ENCODE measurements around the gene SAYSD1.

The SAYSD1 gene

DNA sequence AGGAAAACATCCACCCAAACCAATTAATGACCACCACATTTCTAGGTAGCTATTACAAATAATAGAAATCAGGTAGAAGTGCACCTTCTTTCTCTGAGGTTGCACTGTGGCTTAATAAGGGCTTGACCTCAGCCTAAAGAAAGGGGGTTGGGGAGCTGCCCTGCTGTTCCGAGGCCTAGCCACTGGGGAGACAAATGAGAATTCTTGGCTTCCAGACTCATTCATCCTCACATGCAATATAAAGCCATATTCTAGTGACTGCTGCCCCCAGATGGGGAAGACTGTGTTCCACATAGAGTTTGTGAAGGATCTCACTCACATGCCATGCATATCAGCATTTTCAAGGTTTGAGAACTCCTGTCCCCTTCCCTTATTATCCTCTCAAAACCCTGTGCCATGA, 22.9 kb downstream of the SAYSD1 start:
- H3K79me2 ChIP-seq (ENCODE audit: control insufficient read depth, low read length) = no peaks in the 10 kb centered on the region
- H3K36me3 ChIP-seq (ENCODE audit: control insufficient read depth, low read length) = no peaks in the 10 kb centered on the region
- H3K4me1 ChIP-seq (ENCODE audit: control insufficient read depth, low read length) = no peaks in the 10 kb centered on the region
- H4K20me1 ChIP-seq (ENCODE audit: control insufficient read depth, insufficient read depth, low read depth, low read length) = no peaks in the 10 kb centered on the region
- no peaks in the 10 kb centered on the region for H3F3A ChIP-seq (ENCODE audit: control insufficient read depth, insufficient read depth)
- H3K27me3 ChIP-seq (ENCODE audit: control insufficient read depth, low read length) = peaks cover 31% of the 10 kb centered on the region
- no peaks in the 10 kb centered on the region for H3K9me2 ChIP-seq (replicated peaks; ENCODE audit: control insufficient read depth, low read length)
- TF ChIP-seq, protein P1, sequence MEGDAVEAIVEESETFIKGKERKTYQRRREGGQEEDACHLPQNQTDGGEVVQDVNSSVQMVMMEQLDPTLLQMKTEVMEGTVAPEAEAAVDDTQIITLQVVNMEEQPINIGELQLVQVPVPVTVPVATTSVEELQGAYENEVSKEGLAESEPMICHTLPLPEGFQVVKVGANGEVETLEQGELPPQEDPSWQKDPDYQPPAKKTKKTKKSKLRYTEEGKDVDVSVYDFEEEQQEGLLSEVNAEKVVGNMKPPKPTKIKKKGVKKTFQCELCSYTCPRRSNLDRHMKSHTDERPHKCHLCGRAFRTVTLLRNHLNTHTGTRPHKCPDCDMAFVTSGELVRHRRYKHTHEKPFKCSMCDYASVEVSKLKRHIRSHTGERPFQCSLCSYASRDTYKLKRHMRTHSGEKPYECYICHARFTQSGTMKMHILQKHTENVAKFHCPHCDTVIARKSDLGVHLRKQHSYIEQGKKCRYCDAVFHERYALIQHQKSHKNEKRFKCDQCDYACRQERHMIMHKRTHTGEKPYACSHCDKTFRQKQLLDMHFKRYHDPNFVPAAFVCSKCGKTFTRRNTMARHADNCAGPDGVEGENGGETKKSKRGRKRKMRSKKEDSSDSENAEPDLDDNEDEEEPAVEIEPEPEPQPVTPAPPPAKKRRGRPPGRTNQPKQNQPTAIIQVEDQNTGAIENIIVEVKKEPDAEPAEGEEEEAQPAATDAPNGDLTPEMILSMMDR (IDR thresholded peaks at IDR 0.05; ENCODE audit: low read depth, low read length, poor library complexity, severe bottlenecking) = no peak
- no peak for TF ChIP-seq EZH2phosphoT487 (IDR thresholded peaks at IDR 0.05; ENCODE audit: borderline replicate concordance, low read length)
- no peaks in the 10 kb centered on the region for H3K9me3 ChIP-seq (ENCODE audit: control insufficient read depth, insufficient read depth, low read length)
- no peak overlapping the region for H3K27ac ChIP-seq (ENCODE audit: low read depth, low read length)
- no peak overlapping the region for H3K4me2 ChIP-seq (ENCODE audit: low read length)
- H3K4me3 ChIP-seq (ENCODE audit: low read length) = no peak overlapping the region

DNA sequence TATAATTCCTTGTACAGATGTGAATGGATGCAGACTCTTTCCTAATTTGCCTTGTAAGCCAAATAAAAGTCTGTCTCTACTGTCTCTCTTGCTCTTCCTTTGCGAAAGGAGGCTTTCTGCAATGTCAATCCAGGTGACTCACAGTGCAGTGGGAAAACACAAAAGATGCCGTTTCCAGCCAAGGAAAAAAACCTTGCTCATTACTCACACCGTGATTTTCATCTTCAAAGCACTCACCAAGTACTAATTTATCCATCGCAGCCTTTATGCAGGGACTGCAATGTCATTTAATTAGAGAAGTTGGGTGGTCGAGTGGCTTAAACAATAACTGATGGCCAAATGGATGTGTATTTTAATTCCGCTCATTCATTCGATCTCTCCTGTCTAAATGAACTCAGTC, 23.8 kb downstream of the SAYSD1 start:
- no peak overlapping the region for H3K27ac ChIP-seq (ENCODE audit: low read depth, low read length)
- no peaks in the 10 kb centered on the region for H3K36me3 ChIP-seq (ENCODE audit: control insufficient read depth, low read length)
- H3K4me3 ChIP-seq (ENCODE audit: low read length) = no peak overlapping the region
- no peaks in the 10 kb centered on the region for H3F3A ChIP-seq (ENCODE audit: control insufficient read depth, insufficient read depth)
- no peaks in the 10 kb centered on the region for H4K20me1 ChIP-seq (ENCODE audit: control insufficient read depth, insufficient read depth, low read depth, low read length)
- no peaks in the 10 kb centered on the region for H3K9me2 ChIP-seq (replicated peaks; ENCODE audit: control insufficient read depth, low read length)
- TF ChIP-seq, protein P1 (IDR thresholded peaks at IDR 0.05; ENCODE audit: low read depth, low read length, poor library complexity, severe bottlenecking) = no peak
- no peak for TF ChIP-seq EZH2phosphoT487 (IDR thresholded peaks at IDR 0.05; ENCODE audit: borderline replicate concordance, low read length)
- H3K27me3 ChIP-seq (ENCODE audit: control insufficient read depth, low read length) = peaks cover 39% of the 10 kb centered on the region
- H3K4me2 ChIP-seq (ENCODE audit: low read length) = no peak overlapping the region
- no peaks in the 10 kb centered on the region for H3K9me3 ChIP-seq (ENCODE audit: control insufficient read depth, insufficient read depth, low read length)
- H3K79me2 ChIP-seq (ENCODE audit: control insufficient read depth, low read length) = no peaks in the 10 kb centered on the region
- H3K4me1 ChIP-seq (ENCODE audit: control insufficient read depth, low read length) = no peaks in the 10 kb centered on the region

DNA sequence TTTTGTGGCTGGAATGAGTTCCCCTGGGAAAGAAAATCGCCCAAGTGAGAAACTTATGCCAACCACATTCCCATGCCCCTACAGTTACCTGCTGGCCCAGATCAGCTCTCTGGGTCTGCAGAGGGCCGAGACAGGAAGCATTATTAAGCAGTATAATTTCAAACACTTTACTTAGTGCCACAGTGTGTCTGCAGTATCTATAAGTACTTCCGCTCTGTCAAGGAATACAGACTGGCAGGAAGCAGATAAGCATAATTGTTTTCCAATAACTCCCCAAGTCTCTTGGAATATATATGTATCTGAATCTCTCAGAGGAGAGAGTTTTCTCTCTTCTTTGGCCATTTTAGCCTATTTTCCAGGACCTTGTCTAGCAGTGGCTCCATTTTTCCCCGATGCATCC, 24.9 kb downstream of the SAYSD1 start:
- no peak overlapping the region for H3K27ac ChIP-seq (ENCODE audit: low read depth, low read length)
- peaks cover 42% of the 10 kb centered on the region for H3K27me3 ChIP-seq (ENCODE audit: control insufficient read depth, low read length)
- no peaks in the 10 kb centered on the region for H3K9me3 ChIP-seq (ENCODE audit: control insufficient read depth, insufficient read depth, low read length)
- H3F3A ChIP-seq (ENCODE audit: control insufficient read depth, insufficient read depth) = no peaks in the 10 kb centered on the region
- no peaks in the 10 kb centered on the region for H3K4me1 ChIP-seq (ENCODE audit: control insufficient read depth, low read length)
- TF ChIP-seq, protein P1 (IDR thresholded peaks at IDR 0.05; ENCODE audit: low read depth, low read length, poor library complexity, severe bottlenecking) = no peak
- no peak for TF ChIP-seq EZH2phosphoT487 (IDR thresholded peaks at IDR 0.05; ENCODE audit: borderline replicate concordance, low read length)
- H4K20me1 ChIP-seq (ENCODE audit: control insufficient read depth, insufficient read depth, low read depth, low read length) = no peaks in the 10 kb centered on the region
- H3K79me2 ChIP-seq (ENCODE audit: control insufficient read depth, low read length) = no peaks in the 10 kb centered on the region
- H3K9me2 ChIP-seq (replicated peaks; ENCODE audit: control insufficient read depth, low read length) = no peaks in the 10 kb centered on the region
- no peak overlapping the region for H3K4me2 ChIP-seq (ENCODE audit: low read length)
- no peaks in the 10 kb centered on the region for H3K36me3 ChIP-seq (ENCODE audit: control insufficient read depth, low read length)
- no peak overlapping the region for H3K4me3 ChIP-seq (ENCODE audit: low read length)

DNA sequence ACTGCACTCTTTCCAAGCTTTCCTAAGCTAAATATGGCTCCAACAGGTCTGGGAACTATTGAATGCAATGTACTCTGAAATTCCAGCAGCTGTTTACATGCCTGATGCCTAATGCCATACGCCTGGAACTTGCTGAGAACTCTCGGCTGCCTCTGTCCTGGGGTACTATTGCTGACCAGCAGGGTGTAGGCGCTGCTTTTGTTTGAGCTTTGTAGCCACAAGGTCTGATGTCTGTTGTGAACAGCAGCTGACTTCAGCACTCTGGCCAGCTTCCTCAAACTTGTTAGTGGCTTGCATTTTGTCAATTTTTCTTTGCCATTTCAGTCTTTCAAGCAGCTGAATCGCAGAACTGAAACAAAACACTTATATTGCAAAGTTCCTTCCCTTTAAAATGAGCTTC, 26.7 kb downstream of the SAYSD1 start:
- Histone ChIP-seq H3K36me3 (ENCODE audit: control insufficient read depth, low read length) (no peaks in the 10 kb centered on the region), H4K20me1 (ENCODE audit: control insufficient read depth, insufficient read depth, low read depth, low read length) (no peaks in the 10 kb centered on the region), H3K9me3 (ENCODE audit: control insufficient read depth, insufficient read depth, low read length) (no peaks in the 10 kb centered on the region), H3K79me2 (ENCODE audit: control insufficient read depth, low read length) (no peaks in the 10 kb centered on the region), H3K9me2 (replicated peaks; ENCODE audit: control insufficient read depth, low read length) (no peaks in the 10 kb centered on the region), H3K4me3 (ENCODE audit: low read length) (no peak overlapping the region), H3K4me2 (ENCODE audit: low read length) (no peak overlapping the region), H3K27ac (ENCODE audit: low read depth, low read length) (no peak overlapping the region), H3K4me1 (ENCODE audit: control insufficient read depth, low read length) (no peaks in the 10 kb centered on the region), H3F3A (ENCODE audit: control insufficient read depth, insufficient read depth) (no peaks in the 10 kb centered on the region), H3K27me3 (ENCODE audit: control insufficient read depth, low read length) (peaks cover 42% of the 10 kb centered on the region)
- TF ChIP-seq EZH2phosphoT487 (IDR thresholded peaks at IDR 0.05; ENCODE audit: borderline replicate concordance, low read length) = no peak
- TF ChIP-seq, protein P1 (IDR thresholded peaks at IDR 0.05; ENCODE audit: low read depth, low read length, poor library complexity, severe bottlenecking) = no peak
